IPS-NIHi7 (cell line): ENCODE measurements around the gene SLMAP.

ENCODE experiments used
- DNase-seq: peaks from one replicate; pipeline ENCODE4 v3.0.0; 2012; ENCODE audit warnings: mixed read lengths; ENCODE audit errors: extremely low spot score

The SLMAP gene, protein sequence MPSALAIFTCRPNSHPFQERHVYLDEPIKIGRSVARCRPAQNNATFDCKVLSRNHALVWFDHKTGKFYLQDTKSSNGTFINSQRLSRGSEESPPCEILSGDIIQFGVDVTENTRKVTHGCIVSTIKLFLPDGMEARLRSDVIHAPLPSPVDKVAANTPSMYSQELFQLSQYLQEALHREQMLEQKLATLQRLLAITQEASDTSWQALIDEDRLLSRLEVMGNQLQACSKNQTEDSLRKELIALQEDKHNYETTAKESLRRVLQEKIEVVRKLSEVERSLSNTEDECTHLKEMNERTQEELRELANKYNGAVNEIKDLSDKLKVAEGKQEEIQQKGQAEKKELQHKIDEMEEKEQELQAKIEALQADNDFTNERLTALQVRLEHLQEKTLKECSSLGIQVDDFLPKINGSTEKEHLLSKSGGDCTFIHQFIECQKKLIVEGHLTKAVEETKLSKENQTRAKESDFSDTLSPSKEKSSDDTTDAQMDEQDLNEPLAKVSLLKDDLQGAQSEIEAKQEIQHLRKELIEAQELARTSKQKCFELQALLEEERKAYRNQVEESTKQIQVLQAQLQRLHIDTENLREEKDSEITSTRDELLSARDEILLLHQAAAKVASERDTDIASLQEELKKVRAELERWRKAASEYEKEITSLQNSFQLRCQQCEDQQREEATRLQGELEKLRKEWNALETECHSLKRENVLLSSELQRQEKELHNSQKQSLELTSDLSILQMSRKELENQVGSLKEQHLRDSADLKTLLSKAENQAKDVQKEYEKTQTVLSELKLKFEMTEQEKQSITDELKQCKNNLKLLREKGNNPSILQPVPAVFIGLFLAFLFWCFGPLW

DNA sequence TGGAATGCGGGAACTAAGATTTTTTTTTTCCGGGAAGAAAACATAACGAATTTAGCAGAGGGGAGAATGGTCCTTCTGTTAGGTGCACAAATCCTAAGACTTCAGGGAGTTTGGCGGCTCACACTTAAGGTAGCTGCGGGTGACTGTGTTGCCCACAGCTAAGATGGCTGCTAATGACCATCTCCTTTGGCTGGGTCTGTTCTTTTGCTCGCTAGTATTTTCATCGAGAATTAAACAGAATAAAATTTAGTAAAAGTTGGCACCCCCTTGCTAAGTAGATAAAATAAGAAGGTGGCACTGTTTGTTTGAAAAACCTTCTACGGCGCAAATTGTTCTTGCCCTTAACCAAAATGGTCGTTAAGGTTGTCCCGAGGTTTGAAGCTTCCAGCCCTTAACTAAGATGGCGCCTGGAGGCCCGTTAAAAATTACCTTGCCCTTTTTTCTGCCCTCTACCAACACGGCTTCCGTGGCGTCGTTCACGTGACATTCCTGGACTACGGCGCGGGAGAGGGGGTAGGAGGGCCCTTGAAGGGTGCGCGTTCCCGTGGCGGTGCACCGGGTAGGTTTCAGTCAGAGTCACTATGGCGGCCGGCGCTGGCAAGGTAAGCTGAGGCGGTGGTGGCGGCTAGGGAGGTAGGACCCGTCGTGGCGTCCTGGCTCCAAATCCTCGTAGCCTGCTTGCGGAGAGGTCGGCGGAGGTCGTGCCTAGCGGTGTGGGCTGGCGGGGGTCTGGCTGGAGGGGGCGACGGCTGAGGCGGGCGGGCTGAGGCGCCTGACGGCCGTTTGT lies at the start of gene SLMAP:
SLMAP (plus strand) TSS at position 569 of the 787 bp plus-strand sequence. CDS start 1,343 bp downstream, outside the sequence.
- peak; percentile 92 for DNase-seq

DNA sequence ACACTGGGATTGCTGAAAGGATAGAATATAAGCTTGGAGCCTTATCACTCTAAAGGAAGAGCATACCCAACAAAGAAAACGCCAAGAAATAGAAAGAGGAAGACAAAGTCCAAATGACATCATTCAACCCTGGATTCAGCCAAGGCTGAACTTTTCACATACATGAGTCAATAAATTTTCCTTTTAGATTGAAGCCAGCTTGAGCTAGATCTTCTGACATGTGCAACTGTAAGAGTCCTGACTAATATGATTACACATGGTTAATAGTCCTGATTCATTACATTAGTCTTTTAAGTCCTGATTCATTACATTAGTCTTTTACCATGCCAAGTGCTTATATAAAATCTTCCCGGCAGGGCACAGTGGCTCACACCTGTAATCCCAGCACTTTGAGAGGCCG lies 49.6 kb upstream of the SLMAP start:
- no peak for DNase-seq

DNA sequence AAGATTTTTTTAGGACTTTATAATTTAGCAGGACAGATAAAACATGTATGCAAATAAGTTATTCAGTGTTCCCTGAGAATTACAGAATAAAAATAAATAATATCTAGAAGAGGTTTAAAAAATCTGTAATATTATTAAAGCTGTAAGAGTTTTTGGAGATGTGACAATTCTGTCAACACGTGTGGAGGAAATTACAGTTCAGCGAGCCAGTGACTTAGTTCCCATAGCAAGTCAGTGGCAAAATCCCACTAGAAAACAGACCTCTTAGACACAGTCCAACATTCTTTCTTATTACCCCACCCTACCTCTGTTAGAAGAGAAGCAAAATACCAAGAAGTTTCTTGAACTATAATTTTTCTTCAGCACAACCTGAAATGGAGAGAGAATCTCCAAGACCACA lies 47.1 kb upstream of the SLMAP start:
- no peak for DNase-seq

DNA sequence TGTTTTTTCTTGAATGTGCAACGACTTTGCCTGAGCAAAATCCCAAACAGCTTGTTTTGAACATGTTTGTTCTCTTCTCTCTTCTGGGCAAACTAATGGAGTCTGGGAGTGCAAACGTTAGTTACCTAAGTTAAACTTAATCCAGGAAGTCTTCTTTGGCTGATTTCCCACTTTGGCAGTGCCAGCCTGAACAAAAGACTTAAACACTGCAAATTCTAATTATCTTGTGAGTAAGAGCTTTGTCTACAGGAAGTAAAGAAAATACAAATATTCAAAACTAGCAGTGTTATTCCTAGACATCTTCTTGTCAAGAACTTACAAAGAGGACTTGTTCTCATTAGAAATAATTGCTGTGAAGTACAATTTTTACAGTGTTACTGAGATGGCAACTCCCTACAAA lies 46.5 kb upstream of the SLMAP start:
- DNase-seq: no peak

DNA sequence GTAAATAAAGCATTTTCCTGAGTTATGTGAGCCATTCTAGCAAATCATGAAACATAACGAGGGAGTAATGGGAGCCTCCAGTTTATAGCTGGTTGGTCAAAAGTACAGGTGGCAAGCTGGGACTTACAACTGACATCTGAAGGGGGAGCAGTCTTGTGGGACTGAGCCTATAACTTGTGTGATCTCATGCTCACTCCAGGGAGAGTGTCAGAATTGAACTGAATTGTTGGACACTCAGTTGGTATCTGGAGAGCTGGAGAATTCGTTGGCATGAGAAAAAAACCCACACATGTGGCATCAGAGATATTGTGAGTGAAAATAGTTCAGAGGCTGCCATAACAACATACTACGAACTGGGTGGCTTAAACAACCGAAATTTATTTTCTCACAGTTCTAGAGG lies 40.4 kb upstream of the SLMAP start:
- no peak for DNase-seq

DNA sequence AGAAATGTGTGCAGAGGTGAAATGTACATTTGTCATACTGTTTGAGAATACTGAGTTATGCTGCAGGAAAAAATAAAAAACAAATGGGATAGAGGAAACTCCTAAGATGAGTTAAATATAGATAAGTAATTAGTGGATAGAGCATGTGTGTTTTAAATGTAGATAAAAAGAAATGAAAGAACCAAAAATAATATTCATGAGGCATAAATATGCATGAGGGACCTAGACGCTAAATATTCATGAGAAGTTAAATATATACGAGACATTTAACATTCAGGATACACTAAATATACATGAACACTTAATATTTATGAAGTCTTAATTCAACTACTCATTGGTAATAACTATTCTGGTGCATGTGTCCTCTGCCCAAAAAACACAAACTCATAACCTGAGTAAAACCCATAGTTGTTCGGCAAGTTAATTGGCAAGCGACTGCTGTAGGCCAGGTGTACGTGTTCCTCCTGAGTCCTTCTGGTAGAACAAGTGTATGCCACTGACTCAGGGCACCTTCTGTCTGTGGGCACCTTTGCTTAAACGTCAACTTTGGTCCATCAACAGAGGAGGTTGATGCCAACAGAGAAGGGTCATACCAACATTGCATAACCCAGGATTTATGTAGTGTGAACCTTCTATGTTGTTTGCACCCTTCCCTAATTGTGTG lies 38.8 kb upstream of the SLMAP start:
- no peak for DNase-seq

DNA sequence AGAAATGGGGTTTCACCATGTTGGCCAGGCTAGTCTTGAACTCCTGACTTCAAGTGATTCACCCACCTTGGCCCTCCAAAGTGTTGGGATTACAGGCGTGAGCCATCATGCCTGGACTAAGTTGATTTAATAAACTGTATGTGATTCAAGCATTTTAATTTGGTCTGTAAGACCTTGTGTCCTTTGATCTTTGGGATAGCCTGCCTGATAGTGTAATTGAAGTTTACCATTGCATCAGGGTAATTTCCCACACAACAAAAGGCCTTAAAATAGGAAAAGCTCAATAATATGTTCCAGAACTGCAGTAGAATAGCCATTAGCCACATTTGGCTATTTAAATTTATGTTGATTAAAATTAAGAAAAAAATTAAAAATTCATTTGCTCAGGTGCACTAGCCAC lies 38.0 kb upstream of the SLMAP start:
- DNase-seq: no peak

DNA sequence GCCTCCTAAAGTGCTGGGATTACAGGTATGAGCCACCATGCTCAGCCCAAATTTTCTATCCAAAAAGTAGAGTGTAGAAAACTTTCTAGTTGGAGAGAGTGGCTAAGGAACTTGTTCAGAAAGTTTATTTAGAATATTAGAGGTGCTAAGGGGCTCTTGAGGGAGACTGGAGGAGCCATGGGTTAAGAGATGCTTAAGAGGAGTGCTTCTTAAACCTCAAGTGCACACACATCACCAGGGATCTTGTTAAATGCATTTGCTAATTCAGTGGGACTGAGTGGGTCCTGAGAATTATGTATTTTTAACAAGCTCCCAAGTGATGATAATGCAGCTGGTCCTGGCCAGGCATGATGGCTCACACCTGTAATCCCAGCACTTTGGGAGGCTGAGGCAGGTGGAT lies 29.7 kb upstream of the SLMAP start:
- no peak for DNase-seq

DNA sequence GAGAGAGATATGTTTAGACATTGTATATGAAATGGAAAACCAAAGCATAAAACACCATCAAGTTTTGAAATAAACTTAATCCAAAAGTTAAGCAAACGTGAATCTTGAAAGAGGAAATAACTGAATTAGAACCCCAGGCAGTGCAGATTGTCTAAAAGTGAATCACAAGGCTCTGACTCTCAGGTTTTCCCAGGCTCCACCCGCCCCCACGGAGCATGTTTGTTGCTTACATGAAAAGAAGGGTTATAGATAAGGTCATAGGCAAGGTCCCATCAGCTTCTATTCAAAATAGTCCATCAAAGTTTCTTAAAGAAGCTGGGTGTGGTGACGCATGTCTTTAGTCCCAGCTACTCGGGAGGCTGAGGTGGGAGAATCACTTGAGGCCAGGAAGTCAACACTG lies 29.0 kb upstream of the SLMAP start:
- no peak for DNase-seq

DNA sequence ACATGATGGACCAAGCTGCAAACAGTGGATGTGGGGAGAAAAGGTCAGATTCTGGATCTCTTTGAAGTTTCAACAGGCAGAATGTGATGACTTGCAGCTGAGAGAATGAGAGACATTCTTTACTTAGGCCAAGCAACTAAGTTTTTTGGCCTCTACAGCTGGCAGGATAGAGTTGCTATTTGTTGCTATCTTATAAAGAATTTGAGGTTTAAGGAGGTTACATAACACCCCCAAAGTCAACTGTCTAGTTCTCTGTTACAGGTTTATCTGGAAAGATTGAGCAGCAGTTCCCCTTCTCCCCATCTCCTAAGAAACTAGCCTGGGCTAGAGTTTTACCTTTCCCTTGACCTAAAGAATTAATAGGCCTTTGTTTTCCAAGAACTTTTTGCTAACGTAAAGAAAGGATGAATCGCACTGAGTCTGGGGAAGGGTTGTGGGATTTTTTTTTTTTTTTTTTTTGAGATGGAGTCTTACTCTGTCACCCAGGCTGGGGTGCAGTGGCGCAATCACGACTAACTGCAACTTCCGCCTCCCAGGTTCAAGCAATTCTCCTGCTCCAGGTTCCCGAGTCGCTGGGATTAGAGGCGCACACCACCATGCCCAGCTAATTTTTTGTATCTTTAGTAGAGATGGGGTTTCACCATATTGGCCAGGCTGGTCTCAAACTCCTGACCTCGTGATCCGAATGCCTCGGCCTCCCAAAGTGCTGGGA lies 26.6 kb upstream of the SLMAP start:
- no peak for DNase-seq

DNA sequence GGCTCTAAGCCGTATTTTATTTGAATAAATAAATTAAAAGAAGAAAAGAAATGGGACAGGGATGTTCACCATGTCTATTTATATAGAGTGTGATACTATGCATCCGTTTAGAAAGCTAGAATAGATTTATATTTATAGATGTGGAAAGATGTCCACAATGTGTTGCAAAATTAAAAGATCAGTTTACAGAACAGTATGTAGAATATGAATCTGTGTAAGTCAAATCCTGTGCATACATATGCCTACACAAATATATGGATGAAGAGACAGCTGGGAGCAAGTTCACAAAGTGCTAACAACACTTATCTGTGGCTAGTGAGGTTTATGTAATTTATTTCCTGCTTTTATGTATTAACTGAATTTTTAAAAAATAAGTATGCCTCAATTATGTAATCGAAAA lies 25.4 kb upstream of the SLMAP start:
- no peak for DNase-seq

DNA sequence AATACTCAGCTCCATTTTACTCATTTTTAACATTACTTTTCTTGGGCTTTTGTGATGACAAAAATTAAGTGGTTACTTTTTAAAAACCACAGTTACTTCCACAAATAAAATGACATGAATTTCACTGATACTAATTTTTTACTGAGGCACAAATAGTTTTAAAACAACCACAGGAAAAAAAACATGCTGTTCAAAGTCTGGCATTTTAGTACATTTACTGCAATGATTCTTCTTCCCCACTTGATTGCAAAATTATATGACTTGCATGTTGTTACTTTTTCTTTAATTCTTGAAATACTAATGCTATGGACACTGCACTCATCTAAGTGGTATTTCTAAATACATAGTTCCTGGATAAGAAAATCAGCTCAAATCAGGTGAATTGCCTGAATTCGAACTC lies 24.8 kb upstream of the SLMAP start:
- no peak for DNase-seq

DNA sequence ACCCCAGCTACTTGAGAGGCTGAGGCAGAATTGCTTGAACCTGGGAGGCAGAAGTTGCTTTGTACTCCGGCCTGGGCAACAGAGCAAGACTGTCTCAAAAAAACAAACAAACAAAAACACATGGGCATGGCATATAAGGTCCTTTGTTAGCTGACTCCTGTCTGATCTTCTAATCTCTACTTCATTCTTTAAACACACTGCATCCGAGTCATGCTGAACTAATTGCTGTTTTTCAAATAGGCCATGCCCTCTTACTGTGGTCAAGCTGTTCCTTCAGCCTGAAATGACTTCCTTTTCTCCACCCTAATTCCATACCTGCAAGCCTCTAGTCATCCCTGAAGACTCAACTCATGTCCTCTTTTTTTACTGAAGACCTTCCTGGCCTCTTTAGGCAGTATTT lies 22.3 kb upstream of the SLMAP start:
- DNase-seq: no peak

DNA sequence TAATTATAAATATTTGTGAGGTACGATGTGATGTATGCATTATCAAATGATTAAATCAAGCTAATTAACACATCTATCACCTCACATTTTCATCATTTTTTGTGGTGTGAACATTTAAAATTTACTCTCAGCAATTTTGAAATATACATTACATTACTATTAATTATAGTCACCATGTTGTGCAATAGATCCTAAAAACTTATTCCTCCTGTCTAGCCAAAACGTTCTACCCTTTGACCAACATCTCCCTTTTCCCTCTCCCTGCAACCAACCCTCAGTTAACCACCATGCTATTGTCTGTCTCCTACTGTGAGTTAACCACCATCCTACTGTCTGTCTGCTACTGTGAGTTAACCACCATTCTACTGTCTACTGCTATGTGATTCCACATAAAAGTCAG lies 20.7 kb upstream of the SLMAP start:
- DNase-seq: no peak

DNA sequence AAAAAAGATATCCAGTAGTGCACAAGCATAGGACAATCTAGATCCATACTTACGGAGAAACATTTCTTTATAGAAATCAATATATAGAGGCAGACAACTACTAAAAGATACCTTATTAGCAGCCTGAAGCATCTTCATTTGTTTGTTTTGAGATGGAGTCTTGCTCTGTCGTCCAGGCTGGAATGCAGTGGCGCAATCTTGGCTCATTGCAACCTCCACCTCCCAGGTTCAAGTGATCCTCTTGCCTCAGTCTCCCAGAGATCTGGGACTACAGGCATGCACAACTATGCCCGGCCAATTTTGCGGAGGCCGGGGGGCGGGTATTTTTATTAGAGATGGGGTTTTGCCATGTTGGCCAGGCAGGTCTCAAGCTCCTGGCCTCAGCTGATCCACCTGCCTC lies 18.3 kb upstream of the SLMAP start:
- no peak for DNase-seq

DNA sequence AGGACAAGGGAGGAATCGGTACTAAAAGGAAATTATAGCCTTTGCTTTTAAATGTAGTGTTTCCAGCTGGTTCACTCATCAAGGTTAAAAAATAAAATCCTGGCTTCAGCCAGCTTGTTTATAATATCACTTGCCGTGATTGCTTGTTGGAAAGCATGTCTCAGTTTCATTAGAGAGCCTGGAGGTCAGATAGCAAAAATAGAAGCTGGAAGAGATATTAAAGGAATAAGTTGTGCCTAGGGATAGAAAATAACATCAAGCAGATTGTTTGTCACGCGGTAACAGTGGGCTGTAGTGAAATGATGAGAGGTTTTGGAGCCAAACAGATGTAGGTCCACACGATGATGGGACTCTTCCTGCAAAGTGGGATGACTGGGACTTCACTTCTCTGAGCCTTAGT lies 17.7 kb upstream of the SLMAP start:
- no peak for DNase-seq

DNA sequence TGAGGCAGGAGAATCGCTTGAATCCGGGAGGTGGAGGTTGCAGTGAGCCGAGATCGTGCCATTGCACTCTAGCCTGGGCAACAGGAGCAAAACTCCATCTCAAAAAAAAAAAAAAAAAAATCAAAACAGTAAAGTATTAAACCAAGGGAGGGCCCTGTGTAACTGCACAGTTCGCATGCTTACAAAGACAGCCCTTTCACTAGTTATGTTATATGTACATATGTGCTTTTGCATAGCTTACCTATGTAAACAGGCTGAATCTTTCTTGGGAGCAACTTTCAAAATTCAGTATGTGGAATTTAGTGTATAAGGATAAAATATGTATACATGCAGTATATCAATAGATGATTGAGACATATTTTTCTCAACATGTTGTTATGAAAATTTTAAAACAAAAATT lies 16.1 kb upstream of the SLMAP start:
- no peak for DNase-seq

DNA sequence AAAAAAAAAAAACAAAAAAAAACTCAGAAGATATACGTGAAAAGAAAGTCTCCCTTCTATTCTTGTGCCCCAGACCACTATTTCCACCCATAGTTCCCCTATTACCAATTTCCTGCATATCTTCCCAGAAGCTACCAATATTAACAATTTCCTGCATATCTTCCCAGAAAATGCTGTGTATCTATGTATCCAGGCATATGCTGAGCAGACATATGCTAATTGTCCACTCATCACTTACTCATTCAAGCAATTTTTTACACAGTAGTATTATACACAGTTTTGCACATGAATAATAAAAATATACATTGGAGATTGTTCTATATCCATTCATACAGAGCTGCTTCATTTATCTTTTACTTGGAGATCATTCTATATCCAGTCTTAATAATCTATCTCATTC lies 12.6 kb upstream of the SLMAP start:
- no peak for DNase-seq

DNA sequence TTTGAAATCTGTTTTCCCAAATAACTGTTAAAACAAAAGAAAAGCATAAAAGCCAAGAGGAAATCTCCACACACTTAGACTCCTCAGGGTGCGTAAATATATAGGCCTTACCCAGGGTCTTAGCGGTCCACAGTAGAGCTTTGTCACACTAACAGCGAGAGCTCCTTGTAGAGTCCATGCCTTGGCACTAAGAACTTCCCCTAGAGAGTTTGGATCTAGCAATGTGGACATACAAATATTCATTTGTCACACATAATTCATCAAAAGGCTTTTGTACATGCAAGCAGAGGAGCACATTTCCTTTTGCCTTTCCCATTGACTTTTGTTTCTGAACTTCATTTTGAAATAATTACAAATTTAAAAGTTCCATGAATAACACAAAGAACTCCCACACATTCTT lies 11.0 kb upstream of the SLMAP start:
- DNase-seq: no peak

DNA sequence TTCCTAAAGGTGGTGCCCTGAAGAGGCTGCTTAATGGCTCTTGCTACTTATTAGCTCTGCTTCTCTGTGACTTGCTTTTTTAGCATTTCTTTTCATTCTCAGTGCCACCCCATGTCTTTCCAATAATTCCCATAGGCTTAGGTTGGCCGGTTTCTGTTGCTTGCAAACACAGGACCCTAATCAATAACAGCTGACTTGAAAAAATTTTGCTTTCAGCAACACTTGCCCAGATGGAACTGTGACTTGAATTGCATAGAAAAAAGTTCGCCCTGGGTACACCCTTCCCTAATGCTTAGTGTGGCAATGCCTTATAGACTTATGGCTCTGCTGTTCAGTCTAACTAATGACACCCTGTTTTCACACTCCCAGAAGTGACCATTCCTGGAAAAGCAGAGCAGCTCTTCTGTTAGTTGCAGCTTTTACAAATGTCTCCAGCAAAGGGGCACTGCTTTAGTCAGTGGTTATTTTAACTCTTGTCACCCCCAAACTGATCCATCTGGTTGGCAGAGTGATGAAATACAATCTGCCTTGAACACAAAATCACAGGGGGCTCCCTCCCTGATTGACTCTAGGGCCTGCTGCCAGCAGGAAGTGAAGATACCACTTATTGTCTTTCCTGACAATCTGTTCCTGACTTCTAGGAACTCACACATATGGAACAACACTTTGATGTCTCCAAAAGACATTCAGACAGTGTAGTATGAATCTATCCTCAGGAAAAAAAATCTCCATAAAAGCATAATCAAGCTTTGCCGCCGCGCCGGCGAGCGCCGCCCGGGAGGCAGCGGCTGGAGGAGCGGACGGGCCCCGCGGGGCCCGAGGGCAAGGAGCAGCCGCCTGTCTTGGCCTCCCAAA lies 9.7 kb upstream of the SLMAP start:
- DNase-seq: no peak
